GM12878 (cell line): ENCODE results near the gene WRAP73. TPM values are rescaled to one million over a fixed set of nuclear protein-coding genes. Genes with fewer than 3 reads are reported as not detected.
A peak's percentile ranks its signal among the peaks of the same experiment; 100 is the strongest.

Source experiments
- ATF3 ChIP-seq: IDR thresholded peaks from 2 replicates; pipeline ENCODE4 v1.6.1; 2011; ENCODE audit warnings: low read depth, mild to moderate bottlenecking, low read length, moderate library complexity, borderline replicate concordance; ENCODE audit errors: extremely low read depth
- FOXK2 ChIP-seq: fragments of 450-650 bp; IDR thresholded peaks from 2 replicates; pipeline ENCODE4 v1.6.1; 2017; ENCODE audit warnings: mild to moderate bottlenecking, moderate library complexity
- HDAC6 ChIP-seq: fragments of 200-600 bp; sonication (generic); IDR thresholded peaks from one replicate; pipeline ENCODE4 v1.8.0; 2017; ENCODE audit warnings: antibody characterized with exemption; ENCODE audit not compliant: unreplicated experiment
- IKZF2 ChIP-seq, 2 experiments: fragments of 450-650 bp; IDR thresholded peaks; 2 replicates each; pipeline ENCODE4 v1.6.1; 2017; ENCODE audit warnings: mild to moderate bottlenecking in 2 of 2, moderate library complexity in 2 of 2
- LARP7 ChIP-seq: fragments of 450-650 bp; IDR thresholded peaks from 2 replicates; pipeline ENCODE4 v1.6.1; 2017; ENCODE audit warnings: mild to moderate bottlenecking
- NR2F1 ChIP-seq: fragments of 450-650 bp; conservative IDR thresholded peaks from 2 replicates; pipeline ENCODE4 v1.6.1; 2017; ENCODE audit warnings: mild to moderate bottlenecking
- PML ChIP-seq: IDR thresholded peaks from 2 replicates; pipeline ENCODE4 v1.6.1; 2012; ENCODE audit warnings: low read length, inconsistent platforms
- POLR2A ChIP-seq: IDR thresholded peaks from 2 replicates; pipeline ENCODE4 v1.6.1; 2011; ENCODE audit warnings: low read depth, mild to moderate bottlenecking, low read length
- POLR2AphosphoS5 ChIP-seq: IDR thresholded peaks from 2 replicates; pipeline ENCODE4 v1.6.1; 2011; ENCODE audit warnings: mild to moderate bottlenecking, low read length, inconsistent platforms
- SMAD5 ChIP-seq: IDR thresholded peaks from 2 replicates; pipeline ENCODE4 v1.6.1; 2016; ENCODE audit warnings: antibody characterized with exemption, low read depth
- SP1 ChIP-seq: IDR thresholded peaks from one replicate; pipeline ENCODE4 v1.6.1; 2011; ENCODE audit warnings: low read depth, low read length
- WRNIP1 ChIP-seq: IDR thresholded peaks from 2 replicates; pipeline ENCODE4 v1.6.1; 2011; ENCODE audit warnings: low read depth, low read length, improper control_type of control experiment, borderline replicate concordance
- ZZZ3 ChIP-seq: IDR thresholded peaks from 2 replicates; pipeline ENCODE4 v1.6.1; 2011; ENCODE audit warnings: low read depth; ENCODE audit not compliant: control insufficient read depth, insufficient read length
- polyA plus RNA-seq, 11 experiments: library from polyadenylated mRNA; depleted of rRNA in 4 of 11; unstranded in 6 of 11; stranded (reverse) in 5 of 11; fragments of >200 nt; fragmentation: Nextera tagmentation in 4 of 11; fragmentation: Illumina TruSeq in 1 of 11; extraction: Ambion mirVana in 4 of 11; extraction: Trizol in 1 of 11; gene quantifications; 1 replicate in 1 of 11; 2 replicates in 10 of 11; pipeline versions ENCODE4 v1.2.1 to v1.2.3, GENCODE V29; 2011 to 2016; ENCODE audit warnings: inconsistent platforms in 2 of 11, missing spikeins in 2 of 11, low read depth in 1 of 11
- total RNA-seq, 4 experiments: library from RNA; depleted of rRNA in 3 of 4; stranded (reverse); fragments of >200 nt in 3 of 4; fragmentation: Illumina TruSeq in 1 of 4; extraction: Trizol in 1 of 4; gene quantifications; 2 replicates each; pipeline versions ENCODE4 v1.2.1 to v1.2.3, GENCODE V29; 2013 to 2021
- TF ChIP-seq, protein P1 (sequence below): IDR thresholded peaks from 2 replicates; pipeline ENCODE4 v1.6.1; 2012; ENCODE audit warnings: low read depth, low read length, improper control_type of control experiment
- TF ChIP-seq, protein P2 (sequence below): fragments of 150-350 bp; IDR thresholded peaks from 2 replicates; pipeline ENCODE4 v1.6.1; 2014; ENCODE audit warnings: mild to moderate bottlenecking, low read depth, low read length
- TF ChIP-seq, protein P3 (sequence below): IDR thresholded peaks from 2 replicates; pipeline ENCODE4 v1.6.1; 2012; ENCODE audit warnings: low read depth, low read length, improper control_type of control experiment

Gene WRAP73
- total and polyA plus RNA-seq, 10 of the 15 experiments (the other 5 are each of a cell fraction or from before 2014, with no cell fraction given), result 3.2 to 65.8 (median 48.0) TPM

DNA sequence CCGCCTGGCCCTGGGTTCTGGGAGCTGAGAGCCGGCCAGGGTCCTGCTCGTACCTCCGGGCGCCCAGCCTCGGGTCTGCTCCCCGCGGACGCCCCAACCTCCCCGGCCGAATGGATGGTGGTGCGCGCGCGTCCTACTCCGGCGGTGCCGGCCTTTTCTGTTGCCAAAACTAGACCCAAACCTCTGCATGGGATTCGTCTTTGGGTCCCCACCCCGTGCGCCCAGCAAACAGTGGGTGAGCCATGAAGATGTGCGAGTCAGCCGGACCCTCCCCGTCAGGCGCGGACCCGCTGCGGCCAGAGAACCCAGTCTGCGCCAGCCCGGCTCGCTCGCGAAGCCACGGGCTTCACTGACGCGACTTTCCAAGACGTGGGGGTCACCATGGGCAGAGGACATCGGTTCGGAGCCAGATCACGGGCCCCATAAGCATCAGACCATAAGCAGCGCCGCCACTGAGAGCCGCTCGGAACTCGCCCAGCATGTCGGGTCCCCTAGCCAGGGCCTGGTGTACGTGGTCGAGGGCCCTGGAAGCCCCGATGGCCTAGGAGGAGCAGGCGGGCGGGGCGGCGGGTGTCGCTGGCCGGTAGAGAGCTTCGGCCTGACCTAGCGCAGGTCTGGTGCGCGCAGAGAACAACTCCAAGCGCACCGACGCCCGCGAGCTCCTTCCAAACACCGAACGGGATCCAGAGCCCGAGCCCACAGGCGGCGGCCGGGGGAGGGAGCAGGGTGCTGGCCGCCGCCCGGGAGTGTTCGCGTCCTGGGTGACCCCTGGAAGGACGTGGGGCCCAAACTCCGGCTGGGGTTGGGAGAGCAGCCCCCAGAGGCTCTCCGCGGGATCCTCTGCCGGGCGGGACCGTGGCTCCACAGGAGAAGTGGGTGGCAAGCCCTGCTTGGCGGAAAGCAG, 1.4 kb upstream of the WRAP73 start (continued):
- TF ChIP-seq, protein P1, sequence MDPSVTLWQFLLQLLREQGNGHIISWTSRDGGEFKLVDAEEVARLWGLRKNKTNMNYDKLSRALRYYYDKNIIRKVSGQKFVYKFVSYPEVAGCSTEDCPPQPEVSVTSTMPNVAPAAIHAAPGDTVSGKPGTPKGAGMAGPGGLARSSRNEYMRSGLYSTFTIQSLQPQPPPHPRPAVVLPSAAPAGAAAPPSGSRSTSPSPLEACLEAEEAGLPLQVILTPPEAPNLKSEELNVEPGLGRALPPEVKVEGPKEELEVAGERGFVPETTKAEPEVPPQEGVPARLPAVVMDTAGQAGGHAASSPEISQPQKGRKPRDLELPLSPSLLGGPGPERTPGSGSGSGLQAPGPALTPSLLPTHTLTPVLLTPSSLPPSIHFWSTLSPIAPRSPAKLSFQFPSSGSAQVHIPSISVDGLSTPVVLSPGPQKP, result no peak
- TF ChIP-seq NR2F1 (no peak), LARP7 (peak; percentile 42; the same call in 1 of the 2 replicates), POLR2A (peak; percentile 16; the same call in 1 of the 2 replicates), ATF3 (no peak), IKZF2 (IDR thresholded peaks at IDR 0.05) (peak in 1 of 2 experiments; percentile 41; a peak in 1 of 4 replicates), WRNIP1 (no peak), SMAD5 (no peak), ZZZ3 (no peak), FOXK2 (no peak), PML (no peak), SP1 (no peak), HDAC6 (peak; percentile 28), POLR2AphosphoS5 (no peak)
- TF ChIP-seq, protein P2, sequence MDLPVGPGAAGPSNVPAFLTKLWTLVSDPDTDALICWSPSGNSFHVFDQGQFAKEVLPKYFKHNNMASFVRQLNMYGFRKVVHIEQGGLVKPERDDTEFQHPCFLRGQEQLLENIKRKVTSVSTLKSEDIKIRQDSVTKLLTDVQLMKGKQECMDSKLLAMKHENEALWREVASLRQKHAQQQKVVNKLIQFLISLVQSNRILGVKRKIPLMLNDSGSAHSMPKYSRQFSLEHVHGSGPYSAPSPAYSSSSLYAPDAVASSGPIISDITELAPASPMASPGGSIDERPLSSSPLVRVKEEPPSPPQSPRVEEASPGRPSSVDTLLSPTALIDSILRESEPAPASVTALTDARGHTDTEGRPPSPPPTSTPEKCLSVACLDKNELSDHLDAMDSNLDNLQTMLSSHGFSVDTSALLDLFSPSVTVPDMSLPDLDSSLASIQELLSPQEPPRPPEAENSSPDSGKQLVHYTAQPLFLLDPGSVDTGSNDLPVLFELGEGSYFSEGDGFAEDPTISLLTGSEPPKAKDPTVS, result no peak
- TF ChIP-seq, protein P3, sequence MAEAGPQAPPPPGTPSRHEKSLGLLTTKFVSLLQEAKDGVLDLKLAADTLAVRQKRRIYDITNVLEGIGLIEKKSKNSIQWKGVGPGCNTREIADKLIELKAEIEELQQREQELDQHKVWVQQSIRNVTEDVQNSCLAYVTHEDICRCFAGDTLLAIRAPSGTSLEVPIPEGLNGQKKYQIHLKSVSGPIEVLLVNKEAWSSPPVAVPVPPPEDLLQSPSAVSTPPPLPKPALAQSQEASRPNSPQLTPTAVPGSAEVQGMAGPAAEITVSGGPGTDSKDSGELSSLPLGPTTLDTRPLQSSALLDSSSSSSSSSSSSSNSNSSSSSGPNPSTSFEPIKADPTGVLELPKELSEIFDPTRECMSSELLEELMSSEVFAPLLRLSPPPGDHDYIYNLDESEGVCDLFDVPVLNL, result no peak
